Activated T-cell treated with anti-CD3 and anti-CD28 coated beads, Interleukin-2, amount 50 U/mL, for 72 hours (primary cell): ENCODE results near the gene NXF2B. TPM values are rescaled to one million over a fixed set of nuclear protein-coding genes. Genes with fewer than 3 reads are reported as not detected.
"Not testable (repeated sequence)": the region's sequence is repeated elsewhere in the genome, so short reads cannot be mapped to it uniquely, and the experiment has no call there.

Source experiments
- ATAC-seq, 2 donors: fragments of 150-1000 bp; cut with Tn5 transposase; replicated peaks in 1 of 2; 2 replicates each; pipeline ENCODE4 v1.10.0; 2021; ENCODE audit warnings: moderate library complexity in 2 of 2, mild to moderate bottlenecking in 1 of 2
- DNase-seq, 2 donors: peaks; one replicate each; pipeline ENCODE4 v3.0.0; 2021 to 2022; ENCODE audit warnings: mixed read lengths in 1 of 2
- H3K27ac Mint-ChIP-seq: one replicate; pipeline ENCODE4 v1.8.0; 2022; ENCODE audit warnings: mild to moderate bottlenecking, moderate library complexity, mixed read lengths
- H3K27me3 Mint-ChIP-seq: one replicate; pipeline ENCODE4 v1.8.0; 2022; ENCODE audit warnings: low read depth, mixed read lengths
- H3K36me3 Mint-ChIP-seq, 2 donors: one replicate each; pipeline ENCODE4 v1.8.0; 2022; ENCODE audit warnings: mixed read lengths in 2 of 2, mild to moderate bottlenecking in 1 of 2; ENCODE audit not compliant: insufficient read depth in 2 of 2
- H3K4me1 Mint-ChIP-seq: one replicate; pipeline ENCODE4 v1.8.0; 2022; ENCODE audit warnings: low read depth, mixed read lengths
- H3K4me3 Mint-ChIP-seq, 2 donors: one replicate each; pipeline ENCODE4 v1.8.0; 2022; ENCODE audit warnings: mild to moderate bottlenecking in 2 of 2, mixed read lengths in 2 of 2, moderate library complexity in 2 of 2
- H3K9me3 Mint-ChIP-seq, 2 donors: one replicate each; pipeline ENCODE4 v1.8.0; 2022; ENCODE audit warnings: mixed read lengths in 2 of 2
- total RNA-seq, 2 donors: library from RNA; stranded (reverse); gene quantifications; one replicate each; pipeline ENCODE4 v1.2.3, GENCODE V29; 2022

The NXF2B gene
- not detected for total RNA-seq

- not testable (repeated sequence) for DNase-seq, H3K36me3 Mint-ChIP-seq, H3K4me1 Mint-ChIP-seq, H3K9me3 Mint-ChIP-seq, H3K27me3 Mint-ChIP-seq, H3K27ac Mint-ChIP-seq, H3K4me3 Mint-ChIP-seq, ATAC-seq
Observed at GRCh38 chrX:102439908-102440307, at the start of gene NXF2B. NXF2B (minus strand) TSS chrX:102440008; CDS start chrX:102380036, 59,972 bp downstream.

GRCh38 chrX:102478765-102479164 lies 39.0 kb upstream of the NXF2B start:
- ATAC-seq, H3K4me3 Mint-ChIP-seq, H3K27me3 Mint-ChIP-seq: not testable (repeated sequence)

GRCh38 chrX:102471762-102472220 lies 32.0 kb upstream of the NXF2B start, which contains the start of gene TCP11X2:
TCP11X2 (minus strand) TSS chrX:102471812.
- not testable (repeated sequence) for H3K4me1 Mint-ChIP-seq, H3K27ac Mint-ChIP-seq, H3K27me3 Mint-ChIP-seq, DNase-seq, H3K9me3 Mint-ChIP-seq, ATAC-seq, H3K4me3 Mint-ChIP-seq, H3K36me3 Mint-ChIP-seq

More at GRCh38 chrX:102478765-102479164, 39.0 kb upstream of the NXF2B start:
- not testable (repeated sequence) for H3K9me3 Mint-ChIP-seq, H3K4me1 Mint-ChIP-seq, H3K27ac Mint-ChIP-seq, DNase-seq, H3K36me3 Mint-ChIP-seq

- not testable (repeated sequence) for H3K27me3 Mint-ChIP-seq, H3K4me1 Mint-ChIP-seq, H3K36me3 Mint-ChIP-seq, DNase-seq, ATAC-seq, H3K9me3 Mint-ChIP-seq, H3K4me3 Mint-ChIP-seq, H3K27ac Mint-ChIP-seq
Observed at GRCh38 chrX:102470215-102470614, 30.4 kb upstream of the NXF2B start.

- H3K27ac Mint-ChIP-seq, H3K4me3 Mint-ChIP-seq, DNase-seq, H3K9me3 Mint-ChIP-seq, ATAC-seq, H3K27me3 Mint-ChIP-seq, H3K4me1 Mint-ChIP-seq, H3K36me3 Mint-ChIP-seq: not testable (repeated sequence)
Observed at GRCh38 chrX:102458615-102459014, 18.8 kb upstream of the NXF2B start.

- not testable (repeated sequence) for H3K4me1 Mint-ChIP-seq, H3K27me3 Mint-ChIP-seq, H3K4me3 Mint-ChIP-seq, DNase-seq, H3K9me3 Mint-ChIP-seq, H3K27ac Mint-ChIP-seq, H3K36me3 Mint-ChIP-seq, ATAC-seq
Observed at GRCh38 chrX:102414493-102414892, 25.3 kb downstream of the NXF2B start.

- peak; percentile 55 to 65 for DNase-seq
- no peaks in the 10 kb centered on the region for H3K9me3 Mint-ChIP-seq
- no peak overlapping the region for H3K4me3 Mint-ChIP-seq
- no peaks in the 10 kb centered on the region for H3K36me3 Mint-ChIP-seq
- H3K27ac Mint-ChIP-seq: no peak overlapping the region
- ATAC-seq: no peak
- peaks cover 39% of the 10 kb centered on the region for H3K27me3 Mint-ChIP-seq
- no peaks in the 10 kb centered on the region for H3K4me1 Mint-ChIP-seq
Observed at GRCh38 chrX:102345916-102346315, 93.9 kb downstream of the NXF2B start.

- peaks cover 26% of the 10 kb centered on the region for H3K27me3 Mint-ChIP-seq
- H3K36me3 Mint-ChIP-seq: no peaks in the 10 kb centered on the region
- no peak for ATAC-seq
- H3K9me3 Mint-ChIP-seq: no peaks in the 10 kb centered on the region
- H3K4me1 Mint-ChIP-seq: no peaks in the 10 kb centered on the region
- DNase-seq: no peak
- H3K27ac Mint-ChIP-seq: no peak overlapping the region
- H3K4me3 Mint-ChIP-seq: no peak overlapping the region
Observed at GRCh38 chrX:102341867-102342266, 97.9 kb downstream of the NXF2B start.

GRCh38 chrX:102339312-102340298 lies 100.2 kb downstream of the NXF2B start:
- no peaks in the 10 kb centered on the region for H3K9me3 Mint-ChIP-seq
- H3K27me3 Mint-ChIP-seq: peaks cover 19% of the 10 kb centered on the region
- H3K27ac Mint-ChIP-seq: no peak overlapping the region
- ATAC-seq (peak; percentile 32 to 68), DNase-seq (peak in 1 of 2 donors; percentile 2)
- H3K4me1 Mint-ChIP-seq: no peaks in the 10 kb centered on the region
- H3K4me3 Mint-ChIP-seq: no peak overlapping the region
- no peaks in the 10 kb centered on the region for H3K36me3 Mint-ChIP-seq

GRCh38 chrX:102338162-102338561 lies 101.6 kb downstream of the NXF2B start:
- no peaks in the 10 kb centered on the region for H3K36me3 Mint-ChIP-seq
- DNase-seq (no peak), ATAC-seq (no peak)
- H3K4me3 Mint-ChIP-seq: no peak overlapping the region
- no peaks in the 10 kb centered on the region for H3K9me3 Mint-ChIP-seq
- no peak overlapping the region for H3K27ac Mint-ChIP-seq
- peaks cover 16% of the 10 kb centered on the region for H3K27me3 Mint-ChIP-seq
- no peaks in the 10 kb centered on the region for H3K4me1 Mint-ChIP-seq

Other genes starting within 250 kb of the NXF2B start
- gene TCP11X1, start 224.7 kb downstream of the NXF2B start, total RNA-seq: not detected
- gene NXF2, start 192.8 kb downstream of the NXF2B start, total RNA-seq: not detected
- not detected for gene TCP11X2, start 31.8 kb upstream of the NXF2B start, total RNA-seq
- under 1 TPM; 0.62 to 0.63 TPM for gene TMSB15A, start 76.7 kb upstream of the NXF2B start, total RNA-seq
- gene ARMCX5, start 159.5 kb upstream of the NXF2B start, total RNA-seq: 10 to 100 TPM; 10.7 to 11.5 TPM
- 1 to 10 TPM; 5.9 to 7.4 TPM for gene GPRASP1, start 211.5 kb upstream of the NXF2B start, total RNA-seq